ENCODE measurements around the gene GCN1. TPM values are rescaled to one million over a fixed set of nuclear protein-coding genes. Genes with fewer than 3 reads are reported as not detected.
"Not testable (repeated sequence)": the region's sequence is repeated elsewhere in the genome, so short reads cannot be mapped to it uniquely, and the experiment has no call there.

Gene GCN1
- polyA plus RNA-seq, 1 donor (not counting 4 experiments of a cell fraction or from before 2014, with no cell fraction given) = 34.1 TPM

- dilution Hi-C loops (cut with MboI; ENCODE audit: extremely low pct_ligation_motif_present, low sequenced_read_pairs) = no loop called here
- H3K9ac ChIP-seq (ENCODE audit: control insufficient read depth, extremely low read depth, insufficient read depth, low read length) = peak overlapping the region; percentile 71
Observed at GRCh38 chr12:120238217-120238616, 43.7 kb upstream of the GCN1 start.

GRCh38 chr12:120237360-120238171 lies 43.1 kb upstream of the GCN1 start:
- Histone ChIP-seq H3K27me3 (ENCODE audit: control insufficient read depth, extremely low read depth, insufficient read depth, low read length) (no peaks in the 10 kb centered on the region), H3K4me2 (ENCODE audit: control insufficient read depth, extremely low read depth, insufficient read depth, low read depth, low read length) (peak overlapping the region; percentile 73), H3K4me1 (ENCODE audit: control insufficient read depth, extremely low read depth, insufficient read depth, low read length) (peaks cover 95% of the 10 kb centered on the region), H3K9me3 (ENCODE audit: control insufficient read depth, low read depth, low read length) (no peaks in the 10 kb centered on the region), H2AFZ (ENCODE audit: control insufficient read depth, low read length) (no peak overlapping the region), H3K36me3 (ENCODE audit: control insufficient read depth in 2 of 2, extremely low read depth in 1 of 2, insufficient read depth in 2 of 2, low read length in 2 of 2) (peaks cover 31 to 42% of the 10 kb centered on the region in 2 experiments), H4K20me1 (ENCODE audit: control insufficient read depth, extremely low read depth, insufficient read depth, low read length) (peaks cover 31% of the 10 kb centered on the region), H3K9ac (ENCODE audit: control insufficient read depth, extremely low read depth, insufficient read depth, low read length) (peak overlapping the region; percentile 71), H3K9me1 (ENCODE audit: control insufficient read depth, extremely low read depth, insufficient read depth, low read length) (peaks cover 16% of the 10 kb centered on the region), H3K4me3 (ENCODE audit: control insufficient read depth in 2 of 3, extremely low read depth in 1 of 3, insufficient read depth in 2 of 3, low read depth in 1 of 3, low read length in 3 of 3) (peak overlapping the region in 2 of 3 experiments; percentile 7 to 39), H3K27ac (ENCODE audit: control insufficient read depth, insufficient read depth, low read length) (peak overlapping the region; percentile 97), H3K79me2 (ENCODE audit: control insufficient read depth, insufficient read depth, low read length) (peaks cover 98% of the 10 kb centered on the region)
- dilution Hi-C loops (cut with MboI; ENCODE audit: extremely low pct_ligation_motif_present, low sequenced_read_pairs) = no loop called here
- TF ChIP-seq EZH2 (IDR thresholded peaks at IDR 0.05; ENCODE audit: low read length) = no peak
- no peak for TF ChIP-seq CTCF (optimal IDR thresholded peaks at IDR 0.05 in 1 of 3, IDR thresholded peaks at IDR 0.05 in 1 of 3, conservative IDR thresholded peaks at IDR 0.05 in 1 of 3; ENCODE audit: extremely low read depth in 1 of 3, insufficient read depth in 2 of 3, low read length in 3 of 3)
- DNase-seq (ENCODE audit: low read depth, low spot score) = no peak
- peak; percentile 9 for FAIRE-seq

More at GRCh38 chr12:120238217-120238616, 43.7 kb upstream of the GCN1 start:
- no peak for DNase-seq (ENCODE audit: low read depth, low spot score)
- Histone ChIP-seq H3K27ac (ENCODE audit: control insufficient read depth, insufficient read depth, low read length) (peak overlapping the region; percentile 97), H2AFZ (ENCODE audit: control insufficient read depth, low read length) (no peak overlapping the region), H3K4me3 (ENCODE audit: control insufficient read depth in 2 of 3, extremely low read depth in 1 of 3, insufficient read depth in 2 of 3, low read depth in 1 of 3, low read length in 3 of 3) (no peak overlapping the region), H4K20me1 (ENCODE audit: control insufficient read depth, extremely low read depth, insufficient read depth, low read length) (peaks cover 33% of the 10 kb centered on the region), H3K36me3 (ENCODE audit: control insufficient read depth in 2 of 2, extremely low read depth in 1 of 2, insufficient read depth in 2 of 2, low read length in 2 of 2) (peaks cover 28 to 41% of the 10 kb centered on the region in 2 experiments), H3K4me2 (ENCODE audit: control insufficient read depth, extremely low read depth, insufficient read depth, low read depth, low read length) (peak overlapping the region; percentile 73), H3K27me3 (ENCODE audit: control insufficient read depth, extremely low read depth, insufficient read depth, low read length) (no peaks in the 10 kb centered on the region), H3K79me2 (ENCODE audit: control insufficient read depth, insufficient read depth, low read length) (peaks cover 98% of the 10 kb centered on the region), H3K9me3 (ENCODE audit: control insufficient read depth, low read depth, low read length) (no peaks in the 10 kb centered on the region), H3K4me1 (ENCODE audit: control insufficient read depth, extremely low read depth, insufficient read depth, low read length) (peaks cover 95% of the 10 kb centered on the region), H3K9me1 (ENCODE audit: control insufficient read depth, extremely low read depth, insufficient read depth, low read length) (peaks cover 16% of the 10 kb centered on the region)
- FAIRE-seq = no peak
- TF ChIP-seq EZH2 (IDR thresholded peaks at IDR 0.05; ENCODE audit: low read length) (no peak), CTCF (optimal IDR thresholded peaks at IDR 0.05 in 1 of 3, IDR thresholded peaks at IDR 0.05 in 1 of 3, conservative IDR thresholded peaks at IDR 0.05 in 1 of 3; ENCODE audit: extremely low read depth in 1 of 3, insufficient read depth in 2 of 3, low read length in 3 of 3) (no peak)

- FAIRE-seq; dilution Hi-C loops (cut with MboI; ENCODE audit: extremely low pct_ligation_motif_present, low sequenced_read_pairs): not testable (repeated sequence)
Observed at GRCh38 chr12:120236809-120237208, 42.3 kb upstream of the GCN1 start.

More at GRCh38 chr12:120236809-120237208, 42.3 kb upstream of the GCN1 start:
- H4K20me1 ChIP-seq (ENCODE audit: control insufficient read depth, extremely low read depth, insufficient read depth, low read length) = peaks cover 25% of the 10 kb centered on the region
- H3K9ac ChIP-seq (ENCODE audit: control insufficient read depth, extremely low read depth, insufficient read depth, low read length) = peak overlapping the region; percentile 71
- not testable (repeated sequence) for H3K4me3 ChIP-seq (ENCODE audit: control insufficient read depth in 2 of 3, extremely low read depth in 1 of 3, insufficient read depth in 2 of 3, low read depth in 1 of 3, low read length in 3 of 3); H2AFZ ChIP-seq (ENCODE audit: control insufficient read depth, low read length); DNase-seq (ENCODE audit: low read depth, low spot score); H3K27me3 ChIP-seq (ENCODE audit: control insufficient read depth, extremely low read depth, insufficient read depth, low read length); H3K9me3 ChIP-seq (ENCODE audit: control insufficient read depth, low read depth, low read length)
- peak overlapping the region; percentile 97 for H3K27ac ChIP-seq (ENCODE audit: control insufficient read depth, insufficient read depth, low read length)
- peaks cover 31 to 36% of the 10 kb centered on the region in 2 experiments for H3K36me3 ChIP-seq (ENCODE audit: control insufficient read depth in 2 of 2, extremely low read depth in 1 of 2, insufficient read depth in 2 of 2, low read length in 2 of 2)
- peak overlapping the region; percentile 73 for H3K4me2 ChIP-seq (ENCODE audit: control insufficient read depth, extremely low read depth, insufficient read depth, low read depth, low read length)
- H3K4me1 ChIP-seq (ENCODE audit: control insufficient read depth, extremely low read depth, insufficient read depth, low read length) = peaks cover 95% of the 10 kb centered on the region
- H3K9me1 ChIP-seq (ENCODE audit: control insufficient read depth, extremely low read depth, insufficient read depth, low read length) = peaks cover 16% of the 10 kb centered on the region
- peaks cover 94% of the 10 kb centered on the region for H3K79me2 ChIP-seq (ENCODE audit: control insufficient read depth, insufficient read depth, low read length)
